ENCODE data around the gene MYH3.

DNA sequence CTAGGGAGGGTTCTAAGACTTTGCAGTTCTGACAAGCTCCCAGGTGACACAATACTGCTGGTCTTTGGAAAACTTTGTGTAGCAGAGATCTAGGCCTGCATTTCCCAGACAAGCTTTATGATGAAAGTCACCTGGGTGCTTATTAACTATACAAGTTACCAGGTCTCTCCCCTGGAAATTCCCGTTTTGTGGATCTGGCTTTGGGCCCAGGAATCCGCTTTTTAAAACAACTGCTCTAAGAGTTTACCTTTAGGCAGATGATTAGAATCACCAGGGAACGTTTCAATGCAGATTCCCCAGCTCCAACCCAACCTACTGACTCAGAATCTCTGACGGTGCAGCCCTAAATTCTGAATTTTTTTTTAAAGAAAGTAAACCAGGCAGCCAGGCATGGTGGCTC, 36.3 kb downstream of the MYH3 start:
- TF ChIP-seq, protein P1, sequence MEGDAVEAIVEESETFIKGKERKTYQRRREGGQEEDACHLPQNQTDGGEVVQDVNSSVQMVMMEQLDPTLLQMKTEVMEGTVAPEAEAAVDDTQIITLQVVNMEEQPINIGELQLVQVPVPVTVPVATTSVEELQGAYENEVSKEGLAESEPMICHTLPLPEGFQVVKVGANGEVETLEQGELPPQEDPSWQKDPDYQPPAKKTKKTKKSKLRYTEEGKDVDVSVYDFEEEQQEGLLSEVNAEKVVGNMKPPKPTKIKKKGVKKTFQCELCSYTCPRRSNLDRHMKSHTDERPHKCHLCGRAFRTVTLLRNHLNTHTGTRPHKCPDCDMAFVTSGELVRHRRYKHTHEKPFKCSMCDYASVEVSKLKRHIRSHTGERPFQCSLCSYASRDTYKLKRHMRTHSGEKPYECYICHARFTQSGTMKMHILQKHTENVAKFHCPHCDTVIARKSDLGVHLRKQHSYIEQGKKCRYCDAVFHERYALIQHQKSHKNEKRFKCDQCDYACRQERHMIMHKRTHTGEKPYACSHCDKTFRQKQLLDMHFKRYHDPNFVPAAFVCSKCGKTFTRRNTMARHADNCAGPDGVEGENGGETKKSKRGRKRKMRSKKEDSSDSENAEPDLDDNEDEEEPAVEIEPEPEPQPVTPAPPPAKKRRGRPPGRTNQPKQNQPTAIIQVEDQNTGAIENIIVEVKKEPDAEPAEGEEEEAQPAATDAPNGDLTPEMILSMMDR (IDR thresholded peaks at IDR 0.05), result no peak
- TF ChIP-seq POLR2A (IDR thresholded peaks at IDR 0.05), result no peak

Data from right lobe of liver (tissue), 4 donors.